M059J (cell line): ENCODE measurements around the gene CRPPA. TPM values are rescaled to one million over a fixed set of nuclear protein-coding genes. Genes with fewer than 3 reads are reported as not detected.
A peak's percentile ranks its signal among the peaks of the same experiment; 100 is the strongest.

Experiments used
- DNase-seq: peaks from one replicate; pipeline ENCODE4 v3.0.0-alpha.2; 2012; ENCODE audit warnings: low read depth
- total RNA-seq: library from RNA; depleted of rRNA; stranded (reverse); fragments of >200 nt; shearing (Covaris generic); gene quantifications from 2 replicates; pipeline ENCODE4 v1.2.3, GENCODE V29; 2014

CRPPA gene
- total RNA-seq, 1 experiment from 2014 or later, result 2.5 TPM

- DNase-seq, result no peak
Measured at GRCh38 chr7:16423761-16424160, 2.4 kb upstream of the CRPPA start.

GRCh38 chr7:16422917-16423316, 1.6 kb upstream of the CRPPA start:
- DNase-seq, result no peak

- DNase-seq, result peak; percentile 46
Measured at GRCh38 chr7:16422103-16422435, 731 bp upstream of the CRPPA start.

GRCh38 chr7:16420649-16421332, 547 bp downstream of the CRPPA start:
- DNase-seq, result peak; percentile 95

GRCh38 chr7:16420329-16420648, 1.0 kb downstream of the CRPPA start:
- no peak for DNase-seq

GRCh38 chr7:16419859-16420258, 1.5 kb downstream of the CRPPA start:
- no peak for DNase-seq

- no peak for DNase-seq
Measured at GRCh38 chr7:16419126-16419525, 2.2 kb downstream of the CRPPA start.

- no peak for DNase-seq
Measured at GRCh38 chr7:16417906-16418305, 3.4 kb downstream of the CRPPA start.

- DNase-seq, result peak; percentile 93
Measured at GRCh38 chr7:16416289-16417282, 4.8 kb downstream of the CRPPA start.

- no peak for DNase-seq
Measured at GRCh38 chr7:16412274-16413254, 8.8 kb downstream of the CRPPA start.

GRCh38 chr7:16411391-16411790, 9.9 kb downstream of the CRPPA start:
- peak; percentile 49 for DNase-seq

GRCh38 chr7:16409777-16410176, 11.6 kb downstream of the CRPPA start:
- peak; percentile 30 for DNase-seq

GRCh38 chr7:16404636-16405035, 16.7 kb downstream of the CRPPA start:
- DNase-seq, result no peak

- no peak for DNase-seq
Measured at GRCh38 chr7:16403475-16403874, 17.9 kb downstream of the CRPPA start.

- DNase-seq, result no peak
Measured at GRCh38 chr7:16402940-16403339, 18.4 kb downstream of the CRPPA start.

- DNase-seq, result no peak
Measured at GRCh38 chr7:16402091-16402490, 19.2 kb downstream of the CRPPA start.

GRCh38 chr7:16400893-16401275, 20.5 kb downstream of the CRPPA start:
- no peak for DNase-seq

- DNase-seq, result no peak
Measured at GRCh38 chr7:16399916-16400892, 21.1 kb downstream of the CRPPA start.

GRCh38 chr7:16399265-16399831, 22.0 kb downstream of the CRPPA start:
- no peak for DNase-seq
